GM18508 (cell line): ENCODE data around the gene ZC3H14.

Experiments used
- ATAC-seq: cut with Tn5 transposase; IDR thresholded peaks from one replicate; pipeline ENCODE4 v1.9.1; 2021; ENCODE audit warnings: moderate number of reproducible peaks; ENCODE audit not compliant: insufficient read depth, unreplicated experiment

Gene ZC3H14

DNA sequence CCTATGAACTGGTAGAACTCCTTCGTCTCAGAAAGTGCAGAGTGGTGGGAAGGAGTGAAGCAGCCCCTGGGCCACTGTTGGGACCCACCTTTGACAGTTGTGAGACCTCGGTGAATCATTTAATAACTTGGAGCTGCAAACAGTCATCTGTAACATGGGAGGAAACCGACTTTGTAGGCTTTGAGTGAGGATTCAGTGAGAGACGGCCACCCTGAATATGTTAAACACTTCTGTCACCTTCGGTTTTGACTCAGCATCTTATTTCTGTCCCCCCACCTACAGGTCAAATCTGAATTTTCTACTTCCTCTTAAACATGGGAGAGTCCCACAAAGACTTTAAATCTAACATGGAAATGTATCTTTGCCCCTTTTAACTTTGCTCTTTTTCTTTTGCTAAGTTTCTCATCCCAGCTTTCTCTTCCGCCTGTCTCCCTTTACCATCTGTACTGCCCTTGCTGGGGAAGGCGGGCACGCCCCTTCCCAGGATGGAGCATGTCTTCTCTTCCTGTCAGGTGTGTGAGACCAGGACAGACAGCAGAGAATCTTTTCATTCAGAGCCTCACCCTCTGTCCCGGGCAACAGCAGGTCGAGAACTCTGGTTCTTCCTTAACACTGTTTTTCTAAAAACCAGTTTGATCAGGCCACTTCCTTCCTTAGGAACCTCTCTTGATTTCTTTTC lies 37.1 kb downstream of the ZC3H14 start:
- ATAC-seq, result peak; percentile 95

DNA sequence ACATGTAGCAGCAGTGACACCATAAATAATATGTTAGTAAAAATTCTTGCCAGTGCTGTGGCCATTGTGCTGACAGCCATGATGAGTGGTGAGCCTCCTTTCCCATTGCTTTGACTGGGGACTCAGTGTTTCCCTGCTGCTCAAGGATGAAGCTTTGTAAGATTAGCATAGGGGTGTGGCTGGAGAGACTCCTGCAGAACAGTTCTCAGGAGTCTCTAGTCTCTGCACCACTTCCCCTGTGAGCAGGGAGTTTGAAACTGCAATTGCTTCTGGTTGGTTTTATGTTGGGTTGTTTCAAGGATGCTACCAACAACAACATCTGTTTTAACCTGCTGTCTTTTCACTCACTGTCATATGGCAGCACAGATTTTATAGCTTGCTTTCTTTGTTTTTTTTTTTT lies 41.4 kb downstream of the ZC3H14 start:
- ATAC-seq, result no peak

DNA sequence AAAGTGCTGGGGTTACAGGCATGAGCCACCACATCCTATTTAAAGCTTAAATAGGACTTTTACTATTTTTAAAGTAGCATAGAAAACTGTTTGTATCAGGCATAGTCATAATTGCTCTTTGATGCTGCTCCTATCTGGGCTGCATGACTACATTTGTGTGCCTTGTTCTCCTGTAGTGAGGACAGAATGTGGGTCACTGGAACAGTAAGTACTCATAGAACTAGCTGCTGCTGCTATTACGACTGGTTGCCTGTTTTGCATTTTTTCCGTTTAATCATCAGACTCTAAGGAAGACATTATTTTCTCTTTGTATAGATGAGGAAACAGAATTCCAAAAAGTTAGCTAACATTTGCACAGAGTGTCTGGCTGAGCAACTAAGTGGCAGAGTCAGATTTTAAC lies 42.8 kb downstream of the ZC3H14 start:
- ATAC-seq, result no peak

DNA sequence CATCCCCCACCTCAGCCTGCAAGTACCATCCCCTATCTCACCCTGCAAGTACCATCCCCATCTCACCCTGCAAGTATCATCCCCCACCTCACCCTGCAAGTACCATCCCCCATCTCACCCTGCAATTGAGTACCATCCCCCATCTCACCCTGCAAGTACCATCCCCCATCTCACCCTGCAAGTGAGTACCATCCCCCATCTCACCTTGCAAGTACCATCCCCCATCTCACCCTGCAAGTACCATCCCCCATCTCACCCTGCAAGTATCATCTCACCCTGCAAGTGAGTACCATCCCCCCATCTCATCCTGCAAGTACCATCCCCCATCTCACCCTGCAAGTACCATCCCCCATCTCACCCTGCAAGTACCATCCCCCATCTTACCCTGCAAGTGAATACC lies 45.0 kb downstream of the ZC3H14 start:
- no peak for ATAC-seq

DNA sequence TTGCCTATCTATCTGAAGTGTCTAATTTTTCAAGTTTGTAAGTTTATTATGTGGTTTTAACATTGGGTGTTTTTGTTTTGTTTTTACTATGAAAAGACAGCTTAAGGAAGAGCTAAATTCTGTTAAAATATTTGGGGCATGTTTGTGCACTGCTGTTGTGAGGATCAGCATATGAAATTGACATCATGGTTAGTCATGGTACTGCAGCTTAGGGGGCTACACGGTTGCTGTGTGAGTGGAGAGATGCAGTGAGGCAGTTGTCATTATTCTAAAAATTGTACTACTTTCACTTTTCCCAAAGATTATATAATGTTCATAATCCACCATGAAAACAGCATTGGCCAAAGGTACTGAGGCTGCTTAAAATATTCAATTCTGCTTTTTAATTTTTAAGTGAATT lies 49.0 kb downstream of the ZC3H14 start:
- ATAC-seq, result no peak

DNA sequence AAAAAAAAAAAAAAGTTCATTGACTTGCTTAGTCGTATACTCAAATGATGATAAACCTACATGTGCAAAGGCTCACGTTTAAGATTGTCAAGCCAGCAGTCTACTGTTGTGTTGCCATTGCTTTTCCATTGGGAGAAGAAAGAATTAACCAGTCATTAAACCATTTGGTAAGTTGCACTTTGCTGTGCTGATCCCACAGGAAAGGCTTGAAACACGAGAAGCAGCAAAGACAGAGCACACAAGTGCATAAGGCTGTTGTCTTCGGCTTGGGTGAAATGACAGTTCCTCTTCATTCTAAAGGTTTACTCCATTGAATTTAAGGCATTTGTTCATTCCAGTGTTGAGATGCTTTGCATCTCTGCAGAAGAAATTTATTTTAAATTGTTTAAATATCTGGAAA lies 50.1 kb downstream of the ZC3H14 start:
- no peak for ATAC-seq

DNA sequence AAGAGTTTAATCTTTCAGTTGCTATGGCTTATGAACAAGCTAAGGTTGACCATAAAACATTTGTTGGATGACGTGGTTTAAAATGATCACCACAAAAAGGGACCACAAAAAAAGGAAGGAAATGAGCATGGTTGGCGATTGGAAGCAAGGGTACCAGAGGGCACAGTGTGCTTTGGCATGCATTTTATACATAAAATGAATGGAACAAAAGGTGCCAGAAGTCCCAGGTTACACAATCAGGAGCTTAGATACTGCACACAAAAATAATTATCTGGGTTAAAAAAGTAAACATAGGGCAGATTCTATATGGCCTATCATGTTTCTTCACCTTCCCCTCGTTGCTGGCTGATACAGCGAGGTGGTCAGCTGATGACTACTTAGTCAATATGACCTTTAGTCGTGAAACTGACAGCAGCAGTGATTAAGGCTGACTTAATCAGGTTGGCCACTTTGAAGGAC lies 50.7 kb downstream of the ZC3H14 start:
- ATAC-seq, result no peak

DNA sequence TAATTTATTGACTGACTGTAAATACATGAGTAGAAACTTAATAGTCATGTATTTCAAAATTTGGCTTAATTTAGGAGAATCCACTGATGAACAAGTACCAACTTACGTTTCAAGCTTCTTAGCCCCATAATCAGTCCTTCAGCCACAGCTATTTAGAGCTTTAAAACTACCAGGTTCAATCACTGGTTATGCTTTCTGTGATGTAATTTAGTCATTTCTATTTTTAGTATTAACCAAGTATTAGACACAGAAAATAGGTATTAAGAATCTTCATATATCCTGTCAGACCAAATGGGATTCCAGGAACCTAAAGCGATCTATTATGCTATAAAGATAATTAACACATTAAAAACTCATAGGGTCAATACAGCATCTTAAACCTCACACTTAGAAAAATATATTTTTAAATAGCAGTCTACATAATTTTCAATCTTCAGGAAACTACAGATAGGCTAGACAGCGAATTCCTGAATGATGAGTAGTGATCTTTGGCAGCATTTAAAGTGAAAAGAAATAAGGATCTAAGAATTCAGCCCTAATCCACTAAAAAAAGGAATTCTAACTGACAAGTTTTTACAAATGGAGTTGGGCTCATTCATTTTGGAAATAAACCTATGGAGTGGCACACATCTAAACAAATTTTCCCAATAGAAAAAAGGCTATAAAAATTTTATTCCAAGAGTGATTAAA lies 51.5 kb downstream of the ZC3H14 start:
- no peak for ATAC-seq

DNA sequence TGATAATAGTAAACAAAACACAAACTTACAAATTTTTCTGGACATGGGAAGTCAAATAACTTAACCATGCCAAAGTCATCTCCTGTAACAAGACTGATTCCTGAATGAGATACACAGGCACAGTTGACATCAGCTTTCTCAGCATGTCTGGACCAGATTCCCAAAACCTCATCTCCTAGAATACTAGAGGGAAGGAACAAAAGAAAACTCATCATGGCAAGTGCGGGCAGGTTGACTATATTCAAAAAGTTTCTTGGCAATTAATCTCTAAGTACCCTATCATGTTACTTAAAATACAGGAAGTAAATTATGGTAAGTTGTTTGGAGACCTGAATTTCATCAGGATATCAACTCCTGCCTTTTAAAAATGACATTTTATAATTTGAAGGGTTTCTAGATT lies 53.9 kb downstream of the ZC3H14 start:
- no peak for ATAC-seq

DNA sequence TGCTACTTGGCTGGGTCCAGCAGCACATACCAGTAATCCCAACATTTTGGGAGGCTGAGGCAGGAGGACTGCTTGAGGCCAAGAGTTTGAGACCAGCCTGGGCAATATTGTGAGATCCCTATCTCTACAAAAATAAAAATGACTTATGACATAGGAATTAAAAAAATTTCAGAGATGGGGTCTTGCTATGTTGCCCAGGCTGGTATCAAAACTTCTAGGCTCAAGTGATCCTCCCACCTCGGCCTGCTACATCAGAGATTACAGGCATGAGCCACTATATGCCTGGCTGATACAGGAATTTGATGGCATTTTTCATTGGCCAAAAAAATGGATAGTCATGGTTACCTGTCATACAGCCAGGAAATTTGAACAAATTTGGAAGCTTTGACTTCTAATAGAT lies 54.6 kb downstream of the ZC3H14 start:
- no peak for ATAC-seq

DNA sequence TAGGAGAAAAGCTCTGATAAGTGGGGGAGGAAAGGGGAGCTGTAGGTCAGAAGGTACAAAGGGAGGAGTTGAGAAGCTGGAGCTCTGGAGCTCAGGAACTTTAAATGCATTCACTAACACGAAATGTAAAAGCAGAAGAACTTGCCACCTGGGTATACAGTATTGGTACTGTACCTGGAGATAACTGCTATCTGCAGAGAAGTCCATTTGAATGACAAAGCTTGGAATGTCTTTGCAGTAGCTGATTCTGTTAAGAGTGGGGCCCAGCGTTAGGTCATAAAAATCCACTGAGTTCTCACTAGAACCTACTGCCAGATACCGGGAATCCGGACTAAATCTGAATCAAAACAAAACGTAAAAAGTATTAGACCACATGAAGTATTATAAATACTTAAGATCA lies 55.6 kb downstream of the ZC3H14 start:
- ATAC-seq, result no peak

DNA sequence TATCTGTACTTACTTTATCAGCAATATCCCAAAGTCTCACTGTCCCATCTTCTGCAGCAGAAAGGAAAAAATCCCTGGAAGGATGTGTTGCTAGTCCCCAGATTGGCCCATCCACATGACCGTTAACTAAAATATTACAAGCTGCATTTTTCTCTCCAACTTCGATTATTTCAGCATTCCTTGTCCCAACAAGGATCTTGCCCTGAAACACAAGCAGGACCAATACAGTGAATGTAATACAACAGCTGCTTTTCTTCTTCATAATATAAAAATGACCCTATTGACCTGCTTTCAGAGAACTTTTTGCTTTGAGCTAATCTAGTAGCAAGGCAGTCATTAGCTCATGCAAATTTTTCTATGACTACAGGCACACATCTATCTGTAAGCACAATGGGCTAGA lies 58.3 kb downstream of the ZC3H14 start:
- ATAC-seq, result no peak

DNA sequence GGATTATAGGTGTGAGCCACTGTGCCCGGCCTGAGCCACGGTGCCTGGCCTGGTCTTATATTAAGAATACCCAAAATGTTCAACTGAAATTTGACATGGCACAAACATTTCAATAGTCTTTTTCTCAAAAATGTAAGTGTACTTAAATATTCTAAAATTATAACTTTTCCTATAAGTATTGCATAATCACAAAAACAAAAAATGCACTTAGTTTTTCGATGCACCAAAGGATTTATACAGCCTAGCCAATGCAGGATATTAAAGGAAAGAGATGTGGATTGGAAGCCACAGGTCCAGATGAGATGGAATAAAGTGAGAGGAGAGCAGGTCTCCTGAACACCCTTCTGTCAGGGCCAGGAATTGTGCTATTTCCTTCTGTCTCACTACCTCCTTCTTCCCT lies 62.8 kb downstream of the ZC3H14 start:
- ATAC-seq, result no peak

DNA sequence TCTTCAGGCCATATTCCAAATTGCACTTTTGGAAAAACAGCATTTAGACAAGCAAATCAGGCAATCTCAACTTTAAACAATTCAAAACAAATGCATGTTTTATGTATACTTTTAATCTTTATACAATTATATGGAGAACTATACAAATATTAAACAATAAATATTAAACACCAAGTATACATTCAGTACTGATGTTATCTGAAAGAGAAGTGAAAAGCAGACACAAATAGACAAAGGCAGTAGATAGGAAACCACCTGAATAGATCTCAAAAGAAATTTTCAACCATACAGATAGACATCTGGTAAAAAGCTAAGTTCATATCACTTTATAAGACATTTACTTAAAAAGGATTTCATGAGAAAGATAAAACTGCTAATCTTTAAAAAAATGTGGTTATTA lies 65.2 kb downstream of the ZC3H14 start:
- ATAC-seq, result no peak

DNA sequence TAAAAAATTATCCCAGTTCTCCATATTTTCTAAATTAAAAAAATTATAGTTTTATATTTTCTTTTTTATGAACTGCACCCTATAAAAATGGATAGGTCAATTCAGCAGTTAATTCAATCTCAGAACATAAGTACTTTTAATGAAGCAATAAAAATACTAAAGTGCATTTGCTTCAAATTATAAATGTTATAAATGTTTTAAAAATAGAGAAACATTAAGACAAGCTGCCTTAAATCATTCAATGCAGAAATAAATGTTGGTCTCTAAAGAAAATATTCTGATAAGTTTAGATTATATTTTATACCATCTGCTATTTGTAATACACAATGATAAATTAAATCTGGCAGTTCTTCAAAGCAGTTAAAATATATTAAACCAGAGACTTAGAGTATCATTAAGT lies 65.6 kb downstream of the ZC3H14 start:
- ATAC-seq, result no peak

DNA sequence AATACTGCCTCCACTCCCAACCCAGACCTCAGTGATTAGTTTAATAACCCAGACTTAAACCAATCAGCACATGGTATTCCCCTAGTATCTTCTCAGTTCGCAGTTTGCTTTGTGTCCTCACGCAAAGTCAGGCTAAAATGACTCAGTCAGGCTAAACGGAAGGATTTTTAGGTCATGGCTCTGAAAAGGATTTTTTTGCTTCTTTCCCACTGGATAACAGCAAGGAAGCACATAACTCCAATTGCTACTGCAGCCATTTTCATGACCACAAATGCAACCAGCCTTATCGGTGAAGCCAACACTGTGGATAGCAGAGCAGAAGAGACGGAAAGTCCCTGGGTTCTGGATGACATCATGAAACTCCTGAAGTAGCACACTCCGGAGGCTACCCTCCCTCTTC lies 67.7 kb downstream of the ZC3H14 start:
- ATAC-seq, result no peak

DNA sequence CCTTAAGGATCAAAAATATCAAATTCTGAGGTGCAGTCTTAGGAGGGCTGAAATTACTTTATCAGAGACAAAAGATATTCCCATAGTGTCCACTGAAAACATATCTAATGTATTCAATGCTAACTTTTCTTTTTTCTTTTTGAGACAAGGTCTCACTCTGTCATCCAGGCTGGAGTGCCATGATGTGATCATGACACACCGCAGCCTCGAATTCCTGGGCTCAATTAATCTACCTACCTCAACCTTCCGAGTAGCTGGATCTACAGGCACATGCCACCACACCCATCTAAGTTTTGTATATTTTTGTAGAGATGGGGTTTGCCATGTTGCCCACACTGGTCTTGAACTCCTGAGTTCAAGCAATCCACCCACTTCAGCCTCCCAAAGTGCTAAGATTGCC lies 68.3 kb downstream of the ZC3H14 start:
- ATAC-seq, result no peak

DNA sequence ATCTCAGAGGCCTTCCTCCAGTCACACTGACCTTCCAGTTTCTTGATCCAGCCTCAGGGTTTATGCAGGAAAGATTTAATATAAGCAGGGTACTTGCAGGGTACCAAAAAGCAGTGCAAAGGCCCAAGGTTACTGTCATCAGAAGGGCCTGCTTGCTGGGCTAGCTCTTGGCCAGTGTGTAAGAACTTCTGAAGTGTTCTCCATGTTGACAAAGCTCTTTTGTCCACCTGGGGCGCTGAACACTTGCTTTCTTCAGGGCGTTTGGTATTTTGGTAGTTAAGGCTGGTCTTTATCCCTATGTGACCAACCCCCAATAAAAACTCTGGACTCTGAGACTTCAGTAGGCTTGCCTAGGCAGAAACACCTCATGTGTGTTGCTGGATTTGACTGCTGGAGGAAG lies 69.7 kb downstream of the ZC3H14 start:
- ATAC-seq, result no peak

DNA sequence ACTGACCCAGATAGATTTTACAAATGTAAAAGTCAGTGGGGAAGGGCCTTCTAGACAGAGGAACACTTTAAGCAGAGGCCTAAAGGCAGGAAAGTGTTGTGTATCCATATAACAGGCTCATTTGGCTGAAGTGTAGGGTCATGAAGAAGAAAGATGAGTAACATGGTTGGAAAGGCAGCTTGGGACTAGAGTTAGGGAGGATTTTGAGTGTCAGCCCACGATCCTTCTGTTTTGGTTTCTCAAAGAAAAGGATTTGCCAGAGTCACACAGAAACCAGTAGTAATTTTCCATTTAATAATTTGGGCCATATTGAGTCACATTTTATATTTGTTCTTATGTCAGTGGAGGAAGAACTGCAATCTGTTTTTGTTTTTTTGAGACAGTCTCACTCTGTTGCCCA lies 76.4 kb downstream of the ZC3H14 start:
- ATAC-seq, result no peak

DNA sequence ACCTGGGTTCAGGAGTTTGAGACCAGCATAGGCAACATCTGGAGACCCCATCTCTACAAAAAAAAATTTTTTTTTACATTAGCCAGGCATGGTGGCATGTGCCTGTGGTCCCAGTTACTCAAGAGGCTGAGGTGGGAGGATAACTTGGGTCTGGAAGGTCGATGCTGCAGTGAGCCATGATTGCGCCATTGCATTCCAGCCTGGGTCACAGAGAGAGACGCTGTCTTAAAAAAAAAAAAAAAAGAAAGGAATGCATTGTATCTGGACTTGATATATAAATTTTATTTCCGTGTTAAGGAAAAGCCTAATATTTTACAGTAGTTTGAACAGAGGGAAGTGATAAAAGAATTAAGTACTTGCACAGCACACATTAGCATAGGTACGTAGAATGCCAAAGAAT lies 97.2 kb downstream of the ZC3H14 start:
- ATAC-seq, result no peak

DNA sequence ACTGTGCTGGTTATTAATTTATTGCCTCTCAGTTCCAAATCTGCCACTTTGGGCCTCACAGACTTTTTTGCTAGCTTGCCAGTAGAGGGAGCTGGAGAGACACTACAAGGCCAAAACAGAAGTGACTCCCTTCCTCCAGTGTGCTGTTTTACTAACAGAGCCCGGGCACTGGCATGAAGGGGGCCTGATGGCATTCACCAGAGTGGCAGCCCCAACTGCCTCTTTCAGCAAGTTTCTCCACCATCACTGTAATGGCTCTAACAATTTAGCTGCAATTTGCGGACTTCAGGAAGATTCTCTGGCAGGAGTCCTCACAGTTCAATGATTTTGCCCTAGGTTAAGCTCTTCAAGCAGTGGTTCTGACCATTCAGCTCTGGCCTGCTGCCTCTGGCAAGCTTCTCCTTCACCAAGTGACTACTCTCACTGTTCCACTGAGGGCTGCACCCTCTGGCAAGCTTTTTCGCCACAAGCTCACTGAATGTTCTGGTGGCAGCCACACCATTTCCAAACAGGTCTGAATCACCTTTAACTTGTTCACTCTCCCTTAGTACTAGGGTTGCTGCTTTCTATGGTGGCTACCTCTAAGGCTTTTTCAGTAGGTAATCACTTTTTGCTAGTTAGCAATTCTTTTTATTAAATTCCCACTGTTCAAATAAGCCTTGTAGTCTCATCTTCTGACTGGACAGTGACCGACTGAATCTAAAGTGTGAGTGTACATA lies 104.9 kb downstream of the ZC3H14 start:
- ATAC-seq, result peak; percentile 66
